ENCODE measurements around the gene ULK4.
"Not testable (repeated sequence)": the region's sequence is repeated elsewhere in the genome, so short reads cannot be mapped to it uniquely, and the experiment has no call there.

ULK4 gene

DNA sequence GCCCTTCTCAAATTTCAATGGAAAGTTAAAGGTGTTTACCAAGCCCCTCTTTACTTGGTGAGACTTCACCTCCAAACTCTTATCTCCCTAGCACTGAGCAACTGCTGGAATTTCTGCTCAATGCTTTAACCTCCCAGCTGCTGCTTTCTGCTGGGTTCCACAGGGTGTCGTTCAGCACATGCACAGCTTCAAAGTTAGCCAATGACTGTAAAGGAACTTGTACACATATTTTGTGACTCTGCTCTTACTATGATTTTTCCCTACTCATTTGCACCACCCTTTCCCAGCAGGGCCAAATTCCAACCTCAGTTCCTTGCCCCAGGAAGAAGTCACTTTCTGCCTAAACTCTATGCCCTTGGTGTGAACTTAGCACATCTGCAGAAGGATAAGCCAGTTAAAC, 89.7 kb downstream of the ULK4 start:
- Histone ChIP-seq H3K9me3 (ENCODE audit: control insufficient read depth, insufficient read depth, low read length) (no peaks in the 10 kb centered on the region; the same call in 1 of the 2 replicates), H3K9ac (ENCODE audit: low read depth, low read length) (no peak overlapping the region), H3K36me3 (ENCODE audit: insufficient read depth, low read length) (no peaks in the 10 kb centered on the region), H3K4me1 (ENCODE audit: insufficient read depth, low read length) (no peaks in the 10 kb centered on the region)

DNA sequence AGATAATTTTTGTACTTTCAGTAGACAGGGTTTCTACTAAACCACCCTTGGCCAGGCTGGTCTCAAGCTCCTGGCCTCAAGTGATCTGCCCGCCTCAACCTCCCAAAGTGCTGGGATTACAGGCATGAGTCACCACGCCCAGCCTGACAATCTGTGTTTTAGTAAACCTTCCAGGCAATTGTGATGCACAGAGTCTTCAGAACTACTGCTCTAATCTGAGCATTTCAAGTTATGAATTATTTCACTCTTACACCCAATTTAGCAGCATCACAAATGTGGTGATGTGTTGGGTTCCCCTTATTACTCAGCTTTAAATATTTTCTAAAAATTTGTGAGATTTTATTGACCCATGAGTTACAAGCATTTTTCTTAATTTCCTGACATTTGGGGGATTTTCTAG, 94.4 kb downstream of the ULK4 start:
- H3K36me3 ChIP-seq (ENCODE audit: insufficient read depth, low read length) = no peaks in the 10 kb centered on the region
- no peak overlapping the region for H3K9ac ChIP-seq (ENCODE audit: low read depth, low read length)
- no peaks in the 10 kb centered on the region; the same call in 1 of the 2 replicates for H3K9me3 ChIP-seq (ENCODE audit: control insufficient read depth, insufficient read depth, low read length)
- no peaks in the 10 kb centered on the region for H3K4me1 ChIP-seq (ENCODE audit: insufficient read depth, low read length)

DNA sequence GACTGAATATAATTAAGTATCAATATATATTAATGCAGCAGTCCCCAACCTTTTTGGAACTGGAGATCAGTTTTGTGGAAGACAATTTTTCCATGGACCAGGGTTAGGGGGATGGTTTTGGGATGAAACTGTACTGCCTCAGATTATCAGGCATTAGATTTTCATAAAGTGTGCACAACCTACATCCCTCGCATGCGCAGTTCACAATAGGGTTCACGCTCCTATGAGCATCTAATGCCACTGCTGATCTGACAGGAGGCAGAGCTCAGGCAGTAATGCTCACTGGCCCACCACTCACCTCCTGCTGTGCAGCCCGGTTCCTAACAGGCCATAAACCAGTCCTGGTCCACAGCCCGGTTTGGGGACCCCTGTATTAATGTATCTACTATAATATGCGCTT, 95.6 kb downstream of the ULK4 start:
- Histone ChIP-seq H3K36me3 (ENCODE audit: insufficient read depth, low read length) (no peaks in the 10 kb centered on the region), H3K4me1 (ENCODE audit: insufficient read depth, low read length) (no peaks in the 10 kb centered on the region), H3K9ac (ENCODE audit: low read depth, low read length) (no peak overlapping the region), H3K9me3 (ENCODE audit: control insufficient read depth, insufficient read depth, low read length) (no peaks in the 10 kb centered on the region; the same call in 1 of the 2 replicates)

DNA sequence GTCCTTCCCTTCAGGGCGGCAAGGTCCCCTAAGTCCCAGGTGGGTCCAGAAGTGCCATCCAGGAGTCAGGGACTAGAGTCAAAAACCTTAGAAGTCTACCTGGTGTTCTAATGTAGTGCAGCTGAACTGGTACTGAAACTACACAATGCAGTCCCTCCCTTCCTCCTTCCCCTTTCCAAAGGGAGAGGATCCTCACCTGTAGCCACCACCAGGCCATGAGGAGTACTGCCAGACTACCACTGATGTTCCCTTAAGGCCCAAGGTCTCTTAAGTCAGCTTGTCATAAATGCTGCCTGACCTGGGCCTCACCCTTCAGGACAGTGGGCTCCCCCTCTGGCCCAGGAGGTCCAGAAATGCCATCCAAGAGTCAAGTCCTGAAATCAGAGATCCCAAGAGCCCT, 98.9 kb downstream of the ULK4 start:
- no peaks in the 10 kb centered on the region for H3K4me1 ChIP-seq (ENCODE audit: insufficient read depth, low read length)
- H3K9ac ChIP-seq (ENCODE audit: low read depth, low read length) = no peak overlapping the region
- no peaks in the 10 kb centered on the region for H3K9me3 ChIP-seq (ENCODE audit: control insufficient read depth, insufficient read depth, low read length)
- no peaks in the 10 kb centered on the region for H3K36me3 ChIP-seq (ENCODE audit: insufficient read depth, low read length)

DNA sequence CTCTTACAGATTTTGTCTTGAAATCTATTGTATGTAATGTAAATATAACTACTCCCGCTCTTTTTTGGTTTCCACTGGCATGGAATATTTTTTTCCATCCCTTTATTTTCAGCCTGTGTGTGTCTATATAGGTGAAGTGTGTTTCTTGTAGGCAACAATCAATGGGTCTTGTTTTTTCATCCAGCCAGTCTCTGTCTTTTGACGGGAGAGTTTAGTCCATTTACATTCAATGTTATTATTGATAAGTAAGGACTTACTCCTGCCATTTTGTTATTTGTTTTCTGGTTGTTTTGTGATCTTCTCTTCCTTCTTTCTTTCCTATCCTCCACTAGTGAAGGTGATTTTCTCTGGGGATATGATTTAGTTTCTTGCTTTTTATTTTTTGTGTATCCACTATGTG, 101.4 kb downstream of the ULK4 start:
- not testable (repeated sequence) for H3K36me3 ChIP-seq (ENCODE audit: insufficient read depth, low read length); H3K9me3 ChIP-seq (ENCODE audit: control insufficient read depth, insufficient read depth, low read length); H3K9ac ChIP-seq (ENCODE audit: low read depth, low read length); H3K4me1 ChIP-seq (ENCODE audit: insufficient read depth, low read length)

DNA sequence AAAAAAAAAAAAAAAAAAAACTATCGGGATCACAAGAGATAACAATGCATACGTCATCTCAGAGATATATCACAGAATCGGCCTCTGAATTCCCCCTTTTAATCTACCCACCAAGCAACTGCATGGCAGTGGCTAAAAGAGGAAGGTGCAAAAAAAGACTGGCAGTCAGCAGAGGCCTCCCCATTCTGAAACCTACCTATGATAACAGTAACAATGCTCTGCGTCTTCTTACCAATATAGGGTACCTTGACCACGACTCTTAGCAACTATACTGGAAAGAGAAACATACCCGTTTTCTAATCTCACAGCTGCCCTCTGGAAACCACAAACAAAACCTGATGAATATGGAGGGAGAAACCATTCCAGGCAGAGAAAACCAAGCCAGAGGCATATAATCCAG, 106.9 kb downstream of the ULK4 start:
- Histone ChIP-seq H3K9me3 (ENCODE audit: control insufficient read depth, insufficient read depth, low read length) (no peaks in the 10 kb centered on the region), H3K4me1 (ENCODE audit: insufficient read depth, low read length) (no peaks in the 10 kb centered on the region), H3K9ac (ENCODE audit: low read depth, low read length) (no peak overlapping the region), H3K36me3 (ENCODE audit: insufficient read depth, low read length) (no peaks in the 10 kb centered on the region)

DNA sequence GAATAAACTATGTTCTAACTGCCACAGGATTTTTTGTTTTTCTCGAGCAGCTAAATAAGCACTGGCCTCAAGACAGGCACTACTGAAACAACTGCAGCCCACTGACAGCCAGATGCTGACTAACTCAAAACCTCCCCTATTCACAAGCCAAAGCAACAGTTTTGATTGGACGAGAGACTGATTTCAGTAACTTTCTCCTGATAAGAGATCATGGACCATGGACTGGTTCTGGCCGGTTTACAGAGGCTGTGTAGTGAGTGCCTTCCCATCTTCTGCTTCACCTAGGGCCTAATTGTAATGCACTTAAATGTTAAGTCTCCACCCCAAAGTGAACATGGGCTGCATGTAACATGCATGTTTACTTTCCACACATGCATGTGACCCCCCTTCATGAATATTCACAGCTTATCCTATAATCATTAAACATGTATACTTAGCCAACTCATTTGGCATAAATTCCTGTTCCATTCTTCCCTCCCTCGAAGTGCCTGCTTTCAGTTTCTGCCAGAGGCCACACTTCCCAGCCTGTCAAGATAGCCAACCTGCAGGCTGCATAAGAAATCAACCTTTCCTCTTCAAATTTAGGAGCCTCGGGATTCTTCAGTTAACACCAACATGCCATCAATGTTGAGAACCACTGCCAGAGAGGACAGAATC, 108.2 kb downstream of the ULK4 start:
- Histone ChIP-seq H3K9me3 (ENCODE audit: control insufficient read depth, insufficient read depth, low read length) (no peaks in the 10 kb centered on the region), H3K4me1 (ENCODE audit: insufficient read depth, low read length) (no peaks in the 10 kb centered on the region), H3K36me3 (ENCODE audit: insufficient read depth, low read length) (no peaks in the 10 kb centered on the region), H3K9ac (ENCODE audit: low read depth, low read length) (no peak overlapping the region)

DNA sequence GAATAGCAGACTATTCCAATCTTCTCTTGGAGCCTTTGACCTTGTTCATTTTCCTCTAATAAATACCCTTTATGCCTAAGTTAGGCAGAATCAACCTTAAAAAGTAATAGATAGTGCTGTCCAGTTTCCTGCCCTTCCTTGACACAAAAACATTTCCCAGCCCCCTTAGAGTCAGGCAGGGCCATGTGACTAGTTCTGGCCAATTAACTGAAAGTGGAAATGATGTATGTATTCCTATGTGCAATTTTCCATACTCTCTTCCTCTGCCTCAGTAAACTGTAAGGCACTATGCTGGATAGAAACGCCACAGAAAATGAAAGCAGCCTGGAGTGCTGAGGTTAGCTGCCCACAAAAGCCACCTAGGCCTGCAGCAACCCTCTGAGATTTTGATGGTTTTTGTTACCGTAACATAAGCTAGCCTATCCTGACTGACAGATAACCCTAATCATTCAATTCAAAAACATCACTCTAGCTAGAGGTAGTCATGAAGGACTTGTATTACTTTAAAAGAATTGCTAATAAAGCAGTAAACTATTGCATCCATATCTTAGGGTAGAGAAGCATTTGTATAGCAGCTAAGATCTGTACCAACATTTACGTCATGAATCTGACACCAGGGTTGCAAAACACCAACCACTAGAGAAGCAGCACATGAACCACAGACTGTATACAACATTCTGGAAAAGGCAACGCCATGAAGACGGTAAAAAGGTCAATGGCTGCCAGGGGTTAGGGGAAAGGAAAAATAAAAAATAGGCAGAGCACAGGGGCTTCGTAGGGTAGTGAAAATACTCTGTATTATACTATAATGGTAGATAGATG, 112.9 kb downstream of the ULK4 start:
- Histone ChIP-seq H3K9me3 (ENCODE audit: control insufficient read depth, insufficient read depth, low read length) (no peaks in the 10 kb centered on the region), H3K36me3 (ENCODE audit: insufficient read depth, low read length) (no peaks in the 10 kb centered on the region), H3K4me1 (ENCODE audit: insufficient read depth, low read length) (no peaks in the 10 kb centered on the region), H3K9ac (ENCODE audit: low read depth, low read length) (no peak overlapping the region)

DNA sequence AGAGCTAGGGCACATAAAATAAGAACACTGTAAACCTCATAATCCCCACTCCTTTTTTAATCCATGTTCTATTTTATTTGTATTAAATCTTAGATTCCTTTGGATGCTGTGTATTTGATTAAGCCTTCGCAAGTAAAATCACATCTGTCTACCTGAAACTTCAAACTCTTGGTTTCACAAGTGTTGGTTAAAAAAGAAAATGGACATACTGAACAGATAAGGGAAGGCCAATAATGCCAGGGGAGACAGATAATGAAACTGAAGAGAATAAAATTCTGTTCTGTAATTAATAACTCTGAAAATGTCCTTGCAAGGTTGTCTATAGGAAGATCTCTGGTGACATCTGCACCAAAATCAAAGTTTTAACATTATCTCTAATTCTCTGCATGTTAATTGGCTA, 114.2 kb downstream of the ULK4 start:
- H3K9me3 ChIP-seq (ENCODE audit: control insufficient read depth, insufficient read depth, low read length) = no peaks in the 10 kb centered on the region
- no peak overlapping the region for H3K9ac ChIP-seq (ENCODE audit: low read depth, low read length)
- H3K36me3 ChIP-seq (ENCODE audit: insufficient read depth, low read length) = no peaks in the 10 kb centered on the region
- H3K4me1 ChIP-seq (ENCODE audit: insufficient read depth, low read length) = no peaks in the 10 kb centered on the region

DNA sequence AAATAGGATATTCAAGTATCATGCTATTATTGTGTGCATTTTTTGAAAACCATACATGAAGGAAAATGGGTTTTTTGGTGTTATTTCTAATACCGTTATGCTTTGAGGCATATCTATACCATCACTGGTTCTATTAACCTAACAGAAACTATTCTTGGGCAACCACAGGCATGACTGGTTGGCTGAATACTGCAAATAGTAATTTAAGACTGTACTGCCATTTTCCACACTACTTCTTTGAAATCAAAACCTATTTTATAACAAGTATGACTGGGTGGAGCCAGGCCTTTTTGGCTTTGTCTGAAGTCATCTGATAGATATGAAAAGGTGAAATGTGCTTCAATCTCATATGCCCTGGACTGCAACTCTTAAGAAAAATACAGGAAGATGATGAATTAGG, 115.1 kb downstream of the ULK4 start:
- H3K9me3 ChIP-seq (ENCODE audit: control insufficient read depth, insufficient read depth, low read length) = peaks cover 3% of the 10 kb centered on the region; the same call in 1 of the 2 replicates
- H3K4me1 ChIP-seq (ENCODE audit: insufficient read depth, low read length) = no peaks in the 10 kb centered on the region
- no peak overlapping the region for H3K9ac ChIP-seq (ENCODE audit: low read depth, low read length)
- H3K36me3 ChIP-seq (ENCODE audit: insufficient read depth, low read length) = no peaks in the 10 kb centered on the region

DNA sequence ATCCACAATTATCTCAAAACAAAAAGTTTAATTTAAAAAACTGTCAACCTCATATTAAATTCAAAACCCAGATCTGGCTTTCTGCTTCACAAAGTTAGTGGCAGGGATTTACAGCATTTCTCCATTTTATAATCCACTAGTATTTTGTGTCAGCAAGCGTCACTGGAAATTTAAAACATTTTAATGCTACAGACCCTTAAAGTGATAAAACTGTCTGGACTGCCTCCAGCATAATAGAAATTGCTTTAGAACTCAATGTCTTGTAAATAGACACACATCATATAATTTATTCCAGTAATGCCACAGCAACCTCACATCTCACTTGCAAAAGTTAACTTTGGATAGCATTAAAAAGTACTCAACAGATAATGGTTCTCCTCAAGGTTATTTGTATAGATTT, 116.1 kb downstream of the ULK4 start:
- H3K36me3 ChIP-seq (ENCODE audit: insufficient read depth, low read length) = no peaks in the 10 kb centered on the region
- H3K9ac ChIP-seq (ENCODE audit: low read depth, low read length) = no peak overlapping the region
- no peaks in the 10 kb centered on the region for H3K4me1 ChIP-seq (ENCODE audit: insufficient read depth, low read length)
- peaks cover 3% of the 10 kb centered on the region; the same call in 1 of the 2 replicates for H3K9me3 ChIP-seq (ENCODE audit: control insufficient read depth, insufficient read depth, low read length)

DNA sequence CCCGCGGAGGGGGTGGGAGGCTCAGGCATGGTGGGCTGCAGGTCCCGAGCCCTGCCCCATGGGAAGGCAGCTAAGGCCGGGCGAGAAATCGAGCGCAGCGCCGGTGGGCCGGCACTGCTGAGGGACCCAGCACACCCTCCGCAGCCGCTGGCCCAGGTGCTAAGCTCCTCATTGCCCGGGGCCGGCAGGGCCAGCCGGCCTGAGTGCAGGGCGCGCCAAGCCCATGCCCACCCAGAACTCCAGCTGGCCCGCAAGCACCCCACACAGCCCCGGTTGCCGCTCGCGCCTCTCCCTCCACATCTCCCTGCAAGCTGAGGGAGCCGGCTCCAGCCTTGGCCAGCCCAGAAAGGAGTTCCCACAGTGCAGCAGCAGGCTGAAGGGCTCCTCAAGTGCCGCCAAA, 117.6 kb downstream of the ULK4 start:
- H3K4me1 ChIP-seq (ENCODE audit: insufficient read depth, low read length); H3K9ac ChIP-seq (ENCODE audit: low read depth, low read length); H3K36me3 ChIP-seq (ENCODE audit: insufficient read depth, low read length): not testable (repeated sequence)

DNA sequence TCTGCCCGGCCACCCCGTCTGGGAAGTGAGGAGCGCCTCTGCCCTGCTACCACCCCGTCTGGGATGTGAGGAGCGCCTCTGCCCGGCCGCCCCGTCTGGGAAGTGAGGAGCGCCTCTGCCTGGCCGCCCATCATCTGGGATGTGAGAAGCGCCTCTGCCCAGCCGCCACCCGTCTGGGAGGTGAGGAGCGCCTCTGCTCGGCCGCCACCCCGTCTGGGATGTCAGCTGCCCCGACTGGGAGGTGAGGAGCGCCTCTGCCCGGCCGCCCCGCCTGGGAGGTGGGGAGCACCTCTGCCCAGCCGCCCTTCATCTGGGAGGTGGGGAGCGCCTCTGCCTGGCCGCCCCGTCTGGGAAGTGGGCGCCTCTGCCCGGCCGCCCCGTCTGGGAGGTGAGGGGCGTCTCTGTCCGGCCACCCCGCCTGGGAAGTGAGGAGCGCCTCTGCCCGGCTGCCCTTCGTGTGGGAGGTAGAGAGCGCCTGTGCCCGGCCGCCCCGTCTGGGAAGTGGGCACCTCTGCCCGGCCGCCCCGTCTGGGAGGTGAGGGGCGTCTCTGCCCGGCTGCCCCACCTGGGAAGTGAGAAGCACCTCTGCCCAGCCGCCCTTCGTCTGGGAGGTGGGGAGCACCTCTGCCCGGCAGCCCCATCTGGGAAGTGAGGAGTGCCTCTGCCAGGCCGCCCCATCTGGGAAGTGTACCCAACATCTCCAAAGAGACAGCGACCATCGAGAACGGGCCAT, 120.8 kb downstream of the ULK4 start:
- H3K9me3 ChIP-seq (ENCODE audit: control insufficient read depth, insufficient read depth, low read length); H3K4me1 ChIP-seq (ENCODE audit: insufficient read depth, low read length); H3K9ac ChIP-seq (ENCODE audit: low read depth, low read length); H3K36me3 ChIP-seq (ENCODE audit: insufficient read depth, low read length): not testable (repeated sequence)

More for the DNA sequence above, 117.6 kb downstream of the ULK4 start:
- H3K9me3 ChIP-seq (ENCODE audit: control insufficient read depth, insufficient read depth, low read length) = not testable (repeated sequence)

DNA sequence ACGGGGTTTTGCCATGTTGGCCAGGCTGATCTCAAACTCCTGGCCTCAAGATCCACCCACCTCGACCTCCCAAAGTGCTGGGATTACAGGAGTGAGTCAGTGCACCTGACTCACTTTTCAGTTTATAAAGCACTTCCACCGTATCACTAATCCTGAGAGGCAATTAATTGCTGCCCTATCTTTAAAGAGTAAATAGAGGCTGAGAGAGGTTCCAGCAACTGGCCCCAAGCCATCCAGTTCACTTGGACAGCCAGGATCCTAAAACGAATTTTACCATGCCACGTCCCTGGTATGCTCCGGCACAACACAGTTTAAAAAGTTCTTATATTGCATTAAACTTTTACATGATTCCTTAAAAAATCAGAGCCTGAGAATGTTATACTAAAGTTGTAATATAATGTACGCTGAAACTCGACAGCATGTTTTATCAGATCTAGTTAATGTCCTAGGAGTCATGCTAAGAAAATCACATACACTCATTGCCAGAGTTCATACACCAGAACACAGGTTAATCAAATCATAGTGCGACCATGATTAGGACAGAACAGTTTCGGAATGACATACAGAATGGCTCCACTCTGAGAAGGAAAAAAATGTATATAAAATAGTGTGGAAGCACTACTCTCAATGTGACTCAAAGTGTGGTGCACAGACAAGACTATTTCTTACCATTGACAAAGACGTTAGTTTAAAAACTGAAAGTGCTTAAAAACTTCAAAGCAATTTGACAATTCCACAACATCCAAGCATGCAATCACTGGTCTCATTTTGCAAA, 125.4 kb downstream of the ULK4 start:
- Histone ChIP-seq H3K36me3 (ENCODE audit: insufficient read depth, low read length) (no peaks in the 10 kb centered on the region), H3K9me3 (ENCODE audit: control insufficient read depth, insufficient read depth, low read length) (no peaks in the 10 kb centered on the region; the same call in 1 of the 2 replicates), H3K4me1 (ENCODE audit: insufficient read depth, low read length) (no peaks in the 10 kb centered on the region), H3K9ac (ENCODE audit: low read depth, low read length) (no peak overlapping the region)
